HepG2 (cell line): ENCODE measurements around the gene NRN1L. TPM values are rescaled to one million over a fixed set of nuclear protein-coding genes. Genes with fewer than 3 reads are reported as not detected.

Experiments used
- HNF4A ChIP-seq: sonication (generic); formaldehyde crosslinking; IDR thresholded peaks from 2 replicates; pipeline ENCODE4 v1.4.0; 2020; ENCODE audit warnings: missing genetic modification reagents
- HOXA3 ChIP-seq: sonication (generic); formaldehyde crosslinking; IDR thresholded peaks from 2 replicates; pipeline ENCODE4 v1.5.0; 2020; ENCODE audit warnings: missing genetic modification reagents
- KDM3A ChIP-seq: IDR thresholded peaks from 2 replicates; pipeline ENCODE4 v1.6.1; 2018; ENCODE audit warnings: low read depth, missing compliant biosample characterization
- KDM5A ChIP-seq: fragments of 200-600 bp; sonication (generic); IDR thresholded peaks from 2 replicates; pipeline ENCODE4 v1.7.0; 2018; ENCODE audit warnings: antibody characterized with exemption, mild to moderate bottlenecking, low read length, borderline replicate concordance
- RAD51 ChIP-seq: fragments of 450-650 bp; IDR thresholded peaks from 2 replicates; pipeline ENCODE4 v1.6.1; 2016; ENCODE audit warnings: borderline replicate concordance
- RXRA ChIP-seq: sonication (generic); formaldehyde crosslinking; IDR thresholded peaks from 2 replicates; pipeline ENCODE4 v1.5.1; 2020; ENCODE audit warnings: missing genetic modification reagents
- TAF1 ChIP-seq: sonication (generic); formaldehyde crosslinking; IDR thresholded peaks from 2 replicates; pipeline ENCODE4 v1.4.0; 2020; ENCODE audit warnings: missing genetic modification reagents
- ZNF101 ChIP-seq: sonication (generic); formaldehyde crosslinking; IDR thresholded peaks from 2 replicates; pipeline ENCODE4 v1.4.0; 2020; ENCODE audit warnings: mild to moderate bottlenecking, low read depth, missing genetic modification reagents, borderline replicate concordance
- ZNF337 ChIP-seq: sonication (generic); formaldehyde crosslinking; IDR thresholded peaks from 2 replicates; pipeline ENCODE4 v1.5.1; 2020; ENCODE audit warnings: missing genetic modification reagents, low read depth, mild to moderate bottlenecking, borderline replicate concordance
- ZNF552 ChIP-seq: sonication (generic); formaldehyde crosslinking; IDR thresholded peaks from 2 replicates; pipeline ENCODE4 v1.9.0; 2022; ENCODE audit warnings: missing genetic modification reagents, mild to moderate bottlenecking, borderline replicate concordance
- ZNF563 ChIP-seq: sonication (generic); formaldehyde crosslinking; IDR thresholded peaks from 2 replicates; pipeline ENCODE4 v1.8.0; 2022; ENCODE audit warnings: mild to moderate bottlenecking, moderate library complexity, missing genetic modification reagents
- ZNF883 ChIP-seq: sonication (generic); formaldehyde crosslinking; IDR thresholded peaks from 2 replicates; pipeline ENCODE4 v1.5.1; 2020; ENCODE audit warnings: mild to moderate bottlenecking, missing genetic modification reagents; ENCODE audit errors: not compliant biosample characterization
- polyA plus RNA-seq, 8 experiments: library from polyadenylated mRNA; depleted of rRNA in 3 of 8; stranded (reverse) in 7 of 8; unstranded in 1 of 8; fragments of >200 nt; fragmentation: Illumina TruSeq in 4 of 8; extraction: Trizol in 4 of 8; gene quantifications; 2 replicates each; pipeline versions ENCODE4 v1.2.1 to v1.2.3, GENCODE V29; 2011 to 2016; ENCODE audit warnings: low read depth in 4 of 8, missing spikeins in 1 of 8, mixed read lengths in 1 of 8; ENCODE audit not compliant: insufficient read depth in 1 of 8
- total RNA-seq, 5 experiments: library from RNA; depleted of rRNA; stranded (reverse); fragments of >200 nt; fragmentation: Illumina TruSeq; extraction: Trizol; gene quantifications; 2 replicates each; pipeline ENCODE4 v1.2.3, GENCODE V29; 2016; ENCODE audit warnings: low read depth in 1 of 5
- TF ChIP-seq, protein P1 (sequence below): sonication (generic); formaldehyde crosslinking; IDR thresholded peaks from 2 replicates; pipeline ENCODE4 v1.4.0; 2020; ENCODE audit warnings: mild to moderate bottlenecking, missing genetic modification reagents, borderline replicate concordance
- TF ChIP-seq, protein P2 (sequence below): sonication (generic); formaldehyde crosslinking; IDR thresholded peaks from 2 replicates; pipeline ENCODE4 v1.4.0; 2020; ENCODE audit warnings: missing genetic modification reagents, borderline replicate concordance
- TF ChIP-seq, protein P3 (sequence below): sonication (generic); formaldehyde crosslinking; IDR thresholded peaks from 2 replicates; pipeline ENCODE4 v1.5.0; 2020; ENCODE audit warnings: mild to moderate bottlenecking, missing genetic modification reagents
- TF ChIP-seq, protein P4 (sequence below): sonication (generic); formaldehyde crosslinking; IDR thresholded peaks from 2 replicates; pipeline ENCODE4 v1.8.0; 2022; ENCODE audit warnings: missing genetic modification reagents, mild to moderate bottlenecking, borderline replicate concordance
- TF ChIP-seq, protein P5 (sequence below): sonication (generic); formaldehyde crosslinking; IDR thresholded peaks from 2 replicates; pipeline ENCODE4 v1.4.0; 2020; ENCODE audit warnings: missing genetic modification reagents; ENCODE audit errors: not compliant biosample characterization

The NRN1L gene
- total and polyA plus RNA-seq, 2 of the 13 experiments (the other 11 are each of a cell fraction or from before 2014, with no cell fraction given): 0.53 to 1.2 TPM

DNA sequence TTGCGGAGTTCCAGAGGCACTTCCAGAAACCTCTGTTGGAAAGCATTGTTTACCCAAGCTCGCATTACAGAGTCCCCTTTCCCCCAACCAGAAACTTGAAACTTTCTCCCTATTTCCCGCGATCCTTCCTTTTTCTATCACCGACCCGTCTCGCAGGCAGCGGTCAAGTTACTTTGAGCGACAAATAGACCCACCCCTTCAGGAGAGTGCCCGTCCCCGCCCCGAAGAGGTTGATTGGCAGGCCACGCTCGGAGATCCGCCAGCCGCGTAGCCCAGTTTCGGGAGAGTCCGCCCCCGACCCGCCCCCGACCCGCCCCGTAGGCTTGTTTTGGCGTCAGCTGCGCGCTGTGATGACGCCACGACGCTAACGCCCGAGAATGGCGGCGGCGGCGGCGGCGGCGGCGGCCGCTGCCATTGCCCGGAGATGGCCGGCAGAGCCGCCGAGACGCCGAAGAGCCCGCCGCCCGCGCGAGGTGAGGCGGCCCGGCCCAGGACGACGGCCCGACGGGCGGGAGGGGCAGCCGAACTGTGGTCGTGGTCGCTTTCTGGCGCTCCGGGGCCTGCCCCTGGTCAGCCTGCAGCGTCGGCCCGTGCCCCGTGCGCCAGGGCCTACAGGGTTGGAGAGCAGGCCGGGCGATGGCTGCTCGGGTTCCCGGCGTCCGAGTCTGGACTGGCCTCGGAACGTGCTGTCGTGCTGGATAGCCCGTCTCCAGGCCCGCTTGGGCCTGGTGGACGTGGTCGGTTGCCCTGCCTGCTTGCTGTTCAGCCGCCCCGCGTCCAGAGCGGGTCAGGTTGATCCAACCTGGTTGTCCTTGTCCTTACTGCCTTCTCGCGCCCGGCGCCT, 8.4 kb downstream of the NRN1L start, which contains the start of gene PSKH1 (continued):
- TF ChIP-seq, protein P1, sequence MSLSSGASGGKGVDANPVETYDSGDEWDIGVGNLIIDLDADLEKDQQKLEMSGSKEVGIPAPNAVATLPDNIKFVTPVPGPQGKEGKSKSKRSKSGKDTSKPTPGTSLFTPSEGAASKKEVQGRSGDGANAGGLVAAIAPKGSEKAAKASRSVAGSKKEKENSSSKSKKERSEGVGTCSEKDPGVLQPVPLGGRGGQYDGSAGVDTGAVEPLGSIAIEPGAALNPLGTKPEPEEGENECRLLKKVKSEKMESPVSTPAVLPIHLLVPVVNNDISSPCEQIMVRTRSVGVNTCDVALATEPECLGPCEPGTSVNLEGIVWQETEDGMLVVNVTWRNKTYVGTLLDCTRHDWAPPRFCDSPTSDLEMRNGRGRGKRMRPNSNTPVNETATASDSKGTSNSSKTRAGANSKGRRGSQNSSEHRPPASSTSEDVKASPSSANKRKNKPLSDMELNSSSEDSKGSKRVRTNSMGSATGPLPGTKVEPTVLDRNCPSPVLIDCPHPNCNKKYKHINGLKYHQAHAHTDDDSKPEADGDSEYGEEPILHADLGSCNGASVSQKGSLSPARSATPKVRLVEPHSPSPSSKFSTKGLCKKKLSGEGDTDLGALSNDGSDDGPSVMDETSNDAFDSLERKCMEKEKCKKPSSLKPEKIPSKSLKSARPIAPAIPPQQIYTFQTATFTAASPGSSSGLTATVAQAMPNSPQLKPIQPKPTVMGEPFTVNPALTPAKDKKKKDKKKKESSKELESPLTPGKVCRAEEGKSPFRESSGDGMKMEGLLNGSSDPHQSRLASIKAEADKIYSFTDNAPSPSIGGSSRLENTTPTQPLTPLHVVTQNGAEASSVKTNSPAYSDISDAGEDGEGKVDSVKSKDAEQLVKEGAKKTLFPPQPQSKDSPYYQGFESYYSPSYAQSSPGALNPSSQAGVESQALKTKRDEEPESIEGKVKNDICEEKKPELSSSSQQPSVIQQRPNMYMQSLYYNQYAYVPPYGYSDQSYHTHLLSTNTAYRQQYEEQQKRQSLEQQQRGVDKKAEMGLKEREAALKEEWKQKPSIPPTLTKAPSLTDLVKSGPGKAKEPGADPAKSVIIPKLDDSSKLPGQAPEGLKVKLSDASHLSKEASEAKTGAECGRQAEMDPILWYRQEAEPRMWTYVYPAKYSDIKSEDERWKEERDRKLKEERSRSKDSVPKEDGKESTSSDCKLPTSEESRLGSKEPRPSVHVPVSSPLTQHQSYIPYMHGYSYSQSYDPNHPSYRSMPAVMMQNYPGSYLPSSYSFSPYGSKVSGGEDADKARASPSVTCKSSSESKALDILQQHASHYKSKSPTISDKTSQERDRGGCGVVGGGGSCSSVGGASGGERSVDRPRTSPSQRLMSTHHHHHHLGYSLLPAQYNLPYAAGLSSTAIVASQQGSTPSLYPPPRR: no peak
- TF ChIP-seq HOXA3 (CRISPR knock-in tag) (peak; percentile 99), ZNF883 (CRISPR knock-in tag) (peak; percentile 57), ZNF337 (CRISPR knock-in tag) (no peak), TAF1 (CRISPR knock-in tag) (peak; percentile 58; the same call in 1 of the 2 replicates), KDM3A (CRISPR knock-in tag) (no peak), RAD51 (no peak), HNF4A (CRISPR knock-in tag) (0 out of 2 replicates have a peak, but pooled peaks have one; percentile 16), ZNF563 (CRISPR knock-in tag) (peak; percentile 96), ZNF552 (0 out of 2 replicates have a peak, but pooled peaks have one; percentile 24), RXRA (CRISPR knock-in tag) (no peak), KDM5A (peak; percentile 93), ZNF101 (CRISPR knock-in tag) (0 out of 2 replicates have a peak, but pooled peaks have one; percentile 49)
- TF ChIP-seq, protein P2, sequence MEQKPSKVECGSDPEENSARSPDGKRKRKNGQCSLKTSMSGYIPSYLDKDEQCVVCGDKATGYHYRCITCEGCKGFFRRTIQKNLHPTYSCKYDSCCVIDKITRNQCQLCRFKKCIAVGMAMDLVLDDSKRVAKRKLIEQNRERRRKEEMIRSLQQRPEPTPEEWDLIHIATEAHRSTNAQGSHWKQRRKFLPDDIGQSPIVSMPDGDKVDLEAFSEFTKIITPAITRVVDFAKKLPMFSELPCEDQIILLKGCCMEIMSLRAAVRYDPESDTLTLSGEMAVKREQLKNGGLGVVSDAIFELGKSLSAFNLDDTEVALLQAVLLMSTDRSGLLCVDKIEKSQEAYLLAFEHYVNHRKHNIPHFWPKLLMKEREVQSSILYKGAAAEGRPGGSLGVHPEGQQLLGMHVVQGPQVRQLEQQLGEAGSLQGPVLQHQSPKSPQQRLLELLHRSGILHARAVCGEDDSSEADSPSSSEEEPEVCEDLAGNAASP (CRISPR knock-in tag): no peak
- TF ChIP-seq, protein P3, sequence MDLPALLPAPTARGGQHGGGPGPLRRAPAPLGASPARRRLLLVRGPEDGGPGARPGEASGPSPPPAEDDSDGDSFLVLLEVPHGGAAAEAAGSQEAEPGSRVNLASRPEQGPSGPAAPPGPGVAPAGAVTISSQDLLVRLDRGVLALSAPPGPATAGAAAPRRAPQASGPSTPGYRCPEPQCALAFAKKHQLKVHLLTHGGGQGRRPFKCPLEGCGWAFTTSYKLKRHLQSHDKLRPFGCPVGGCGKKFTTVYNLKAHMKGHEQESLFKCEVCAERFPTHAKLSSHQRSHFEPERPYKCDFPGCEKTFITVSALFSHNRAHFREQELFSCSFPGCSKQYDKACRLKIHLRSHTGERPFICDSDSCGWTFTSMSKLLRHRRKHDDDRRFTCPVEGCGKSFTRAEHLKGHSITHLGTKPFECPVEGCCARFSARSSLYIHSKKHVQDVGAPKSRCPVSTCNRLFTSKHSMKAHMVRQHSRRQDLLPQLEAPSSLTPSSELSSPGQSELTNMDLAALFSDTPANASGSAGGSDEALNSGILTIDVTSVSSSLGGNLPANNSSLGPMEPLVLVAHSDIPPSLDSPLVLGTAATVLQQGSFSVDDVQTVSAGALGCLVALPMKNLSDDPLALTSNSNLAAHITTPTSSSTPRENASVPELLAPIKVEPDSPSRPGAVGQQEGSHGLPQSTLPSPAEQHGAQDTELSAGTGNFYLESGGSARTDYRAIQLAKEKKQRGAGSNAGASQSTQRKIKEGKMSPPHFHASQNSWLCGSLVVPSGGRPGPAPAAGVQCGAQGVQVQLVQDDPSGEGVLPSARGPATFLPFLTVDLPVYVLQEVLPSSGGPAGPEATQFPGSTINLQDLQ: no peak; the same call in 1 of the 2 replicates
- TF ChIP-seq, protein P4, sequence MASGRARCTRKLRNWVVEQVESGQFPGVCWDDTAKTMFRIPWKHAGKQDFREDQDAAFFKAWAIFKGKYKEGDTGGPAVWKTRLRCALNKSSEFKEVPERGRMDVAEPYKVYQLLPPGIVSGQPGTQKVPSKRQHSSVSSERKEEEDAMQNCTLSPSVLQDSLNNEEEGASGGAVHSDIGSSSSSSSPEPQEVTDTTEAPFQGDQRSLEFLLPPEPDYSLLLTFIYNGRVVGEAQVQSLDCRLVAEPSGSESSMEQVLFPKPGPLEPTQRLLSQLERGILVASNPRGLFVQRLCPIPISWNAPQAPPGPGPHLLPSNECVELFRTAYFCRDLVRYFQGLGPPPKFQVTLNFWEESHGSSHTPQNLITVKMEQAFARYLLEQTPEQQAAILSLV (CRISPR knock-in tag): no peak
- TF ChIP-seq, protein P5, sequence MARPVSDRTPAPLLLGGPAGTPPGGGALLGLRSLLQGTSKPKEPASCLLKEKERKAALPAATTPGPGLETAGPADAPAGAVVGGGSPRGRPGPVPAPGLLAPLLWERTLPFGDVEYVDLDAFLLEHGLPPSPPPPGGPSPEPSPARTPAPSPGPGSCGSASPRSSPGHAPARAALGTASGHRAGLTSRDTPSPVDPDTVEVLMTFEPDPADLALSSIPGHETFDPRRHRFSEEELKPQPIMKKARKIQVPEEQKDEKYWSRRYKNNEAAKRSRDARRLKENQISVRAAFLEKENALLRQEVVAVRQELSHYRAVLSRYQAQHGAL (CRISPR knock-in tag): no peak
